A673 (cell line): Measurements from ENCODE around the gene GOLGB1.

Experiments
- EZH2 ChIP-seq: fragments of 200-600 bp; sonication (generic); IDR thresholded peaks from 2 replicates; pipeline ENCODE4 v1.6.1; 2017; ENCODE audit warnings: borderline replicate concordance, low read depth, mild to moderate bottlenecking, mixed read lengths, antibody characterized with exemption, low read length; ENCODE audit not compliant: poor library complexity, severe bottlenecking
- TF ChIP-seq, protein P1 (sequence below): fragments of 300-800, 200-600 bp; sonication (generic); conservative IDR thresholded peaks from 2 replicates; pipeline ENCODE4 v1.5.1; 2017; ENCODE audit warnings: low read depth, mild to moderate bottlenecking, antibody characterized with exemption, low read length, moderate library complexity, mixed read lengths

DNA sequence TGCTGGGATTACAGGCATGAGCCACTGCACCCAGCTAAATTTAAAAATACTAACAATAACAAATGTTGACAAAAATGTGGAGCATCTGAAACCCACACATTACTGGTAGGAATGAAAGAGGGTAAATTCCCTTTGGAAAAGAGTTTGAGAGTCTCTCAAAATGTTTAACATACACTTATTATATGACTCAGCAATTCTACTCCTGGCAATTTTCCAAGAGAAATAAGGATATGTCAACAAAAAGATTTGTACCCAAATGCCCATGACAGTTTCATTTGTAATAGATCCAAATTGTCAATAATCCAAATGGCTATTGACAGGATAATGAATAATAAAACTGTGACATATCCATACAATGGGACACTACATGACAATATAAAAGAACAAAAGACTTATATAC is 97.9 kb downstream of the GOLGB1 start:
- TF ChIP-seq, protein P1, sequence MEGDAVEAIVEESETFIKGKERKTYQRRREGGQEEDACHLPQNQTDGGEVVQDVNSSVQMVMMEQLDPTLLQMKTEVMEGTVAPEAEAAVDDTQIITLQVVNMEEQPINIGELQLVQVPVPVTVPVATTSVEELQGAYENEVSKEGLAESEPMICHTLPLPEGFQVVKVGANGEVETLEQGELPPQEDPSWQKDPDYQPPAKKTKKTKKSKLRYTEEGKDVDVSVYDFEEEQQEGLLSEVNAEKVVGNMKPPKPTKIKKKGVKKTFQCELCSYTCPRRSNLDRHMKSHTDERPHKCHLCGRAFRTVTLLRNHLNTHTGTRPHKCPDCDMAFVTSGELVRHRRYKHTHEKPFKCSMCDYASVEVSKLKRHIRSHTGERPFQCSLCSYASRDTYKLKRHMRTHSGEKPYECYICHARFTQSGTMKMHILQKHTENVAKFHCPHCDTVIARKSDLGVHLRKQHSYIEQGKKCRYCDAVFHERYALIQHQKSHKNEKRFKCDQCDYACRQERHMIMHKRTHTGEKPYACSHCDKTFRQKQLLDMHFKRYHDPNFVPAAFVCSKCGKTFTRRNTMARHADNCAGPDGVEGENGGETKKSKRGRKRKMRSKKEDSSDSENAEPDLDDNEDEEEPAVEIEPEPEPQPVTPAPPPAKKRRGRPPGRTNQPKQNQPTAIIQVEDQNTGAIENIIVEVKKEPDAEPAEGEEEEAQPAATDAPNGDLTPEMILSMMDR = no peak
- TF ChIP-seq EZH2 = no peak
